Activated CD4-positive, alpha-beta T cell treated with anti-CD3 and anti-CD28 coated beads for 36 hours (primary cell): ENCODE data around the gene CCDC9B. TPM values are rescaled to one million over a fixed set of nuclear protein-coding genes. Genes with fewer than 3 reads are reported as not detected.

Experiments used
- ATAC-seq: fragments of 200-7000 bp; cut with Tn5 transposase; one replicate; pipeline ENCODE4 v1.10.0; 2021; ENCODE audit warnings: mild to moderate bottlenecking, moderate library complexity
- CTCF ChIA-PET: fragments of 350-600 bp; sonication (Branson Sonifier 250); formaldehyde crosslinking; loops from one replicate; lab custom pipeline; 2021; ENCODE audit warnings: antibody characterized with exemption; lab: Charles Lee
- POLR2A ChIA-PET: fragments of 350-600 bp; sonication (Branson Sonifier 250); formaldehyde crosslinking; loops from one replicate; lab custom pipeline; 2021; ENCODE audit warnings: antibody characterized with exemption, inconsistent platforms; lab: Charles Lee
- DNase-seq: peaks from one replicate; pipeline ENCODE4 v3.0.0-alpha.2; 2020
- H3K27ac Mint-ChIP-seq: one replicate; pipeline ENCODE4 v1.8.0; 2021; ENCODE audit warnings: mixed read lengths
- H3K27me3 Mint-ChIP-seq: one replicate; pipeline ENCODE4 v1.8.0; 2021; ENCODE audit warnings: mixed read lengths
- H3K36me3 Mint-ChIP-seq: one replicate; pipeline ENCODE4 v1.8.0; 2021; ENCODE audit warnings: low read depth, mixed read lengths
- H3K4me1 Mint-ChIP-seq: one replicate; pipeline ENCODE4 v1.8.0; 2021; ENCODE audit warnings: mixed read lengths
- H3K4me3 Mint-ChIP-seq: one replicate; pipeline ENCODE4 v1.8.0; 2021; ENCODE audit warnings: mild to moderate bottlenecking, moderate library complexity, mixed read lengths
- H3K9me3 Mint-ChIP-seq: one replicate; pipeline ENCODE4 v1.8.0; 2021; ENCODE audit warnings: low read depth, mixed read lengths
- intact Hi-C, 2 experiments: fragments of 100-400 bp; cut with DNase I in 1 of 2; cut with micrococcal nuclease in 1 of 2; formaldehyde crosslinking; loops; one replicate each; pipeline versions ENCODE4 v1.14.2 to v1.15.1; 2022 to 2024; cut with DNase I, micrococcal nuclease
- total RNA-seq, 2 experiments: library from RNA; stranded (reverse); gene quantifications; one replicate each; pipeline ENCODE4 v1.2.3, GENCODE V29; 2021

CCDC9B gene
- total RNA-seq: under 1 TPM; 0.65 to 0.98 TPM

DNA sequence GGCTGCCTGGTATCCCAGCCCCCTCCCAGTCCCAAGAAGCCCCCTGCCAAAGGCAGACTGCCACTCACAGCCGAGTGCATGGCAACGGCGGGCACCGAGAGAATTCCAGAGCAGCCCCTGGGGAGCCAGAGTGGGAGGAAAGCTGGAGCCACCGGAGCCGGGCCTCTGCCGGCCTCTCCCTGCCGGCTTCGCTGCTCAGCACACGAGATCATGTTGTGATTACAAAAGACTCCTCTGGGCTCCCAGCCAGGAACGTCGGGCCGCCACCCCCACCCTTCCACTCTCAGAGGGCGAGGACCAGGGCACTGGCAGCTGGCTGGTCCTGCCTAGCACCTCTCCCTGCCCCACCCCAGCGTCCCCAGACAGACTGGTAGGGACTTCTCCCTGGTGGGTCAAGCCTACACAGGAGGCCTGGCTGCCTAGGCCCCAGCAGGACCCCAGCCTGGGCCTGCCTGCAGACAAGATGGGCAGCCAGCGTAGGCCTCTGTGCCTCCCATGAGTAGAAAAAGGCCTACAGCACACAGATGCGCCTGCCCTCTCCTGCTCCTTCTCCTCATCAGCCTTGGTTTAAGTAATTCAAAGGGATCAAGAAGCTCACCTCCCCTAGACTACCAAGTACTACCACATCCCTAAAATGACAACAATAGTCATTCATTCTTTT is at the start of gene CCDC9B:
TSS of gene CCDC9B (minus strand) at position 200 of the 661 bp plus-strand sequence. CDS start at position 80, 120 bp downstream.
- Mint-ChIP-seq H3K36me3 (no peaks in the 10 kb centered on the region), H3K4me1 (peaks cover 2% of the 10 kb centered on the region), H3K4me3 (no peak within 1 kb of the TSS), H3K27me3 (no peaks in the 10 kb centered on the region), H3K9me3 (no peaks in the 10 kb centered on the region), H3K27ac (no peak within 1 kb of the TSS)
- ATAC-seq: no peak
- ChIA-PET CTCF (interaction anchor here (0.6 to 11.4 kb wide), 11 partner anchors 13 to 179 kb away, joined by 3 to 151 read pairs (median 12); partner anchors contain the start of genes INAFM2 and PLCB2), POLR2A (interaction anchor here (0.6 kb wide), 1 partner anchor 14 kb away, joined by 3 read pairs; no protein-coding TSS in a partner anchor)
- DNase-seq: no peak
- intact Hi-C loops: loop anchor here in 1 of 2 experiments (5.0 kb wide), 1 partner anchor 166 kb away; no protein-coding TSS in a partner anchor

DNA sequence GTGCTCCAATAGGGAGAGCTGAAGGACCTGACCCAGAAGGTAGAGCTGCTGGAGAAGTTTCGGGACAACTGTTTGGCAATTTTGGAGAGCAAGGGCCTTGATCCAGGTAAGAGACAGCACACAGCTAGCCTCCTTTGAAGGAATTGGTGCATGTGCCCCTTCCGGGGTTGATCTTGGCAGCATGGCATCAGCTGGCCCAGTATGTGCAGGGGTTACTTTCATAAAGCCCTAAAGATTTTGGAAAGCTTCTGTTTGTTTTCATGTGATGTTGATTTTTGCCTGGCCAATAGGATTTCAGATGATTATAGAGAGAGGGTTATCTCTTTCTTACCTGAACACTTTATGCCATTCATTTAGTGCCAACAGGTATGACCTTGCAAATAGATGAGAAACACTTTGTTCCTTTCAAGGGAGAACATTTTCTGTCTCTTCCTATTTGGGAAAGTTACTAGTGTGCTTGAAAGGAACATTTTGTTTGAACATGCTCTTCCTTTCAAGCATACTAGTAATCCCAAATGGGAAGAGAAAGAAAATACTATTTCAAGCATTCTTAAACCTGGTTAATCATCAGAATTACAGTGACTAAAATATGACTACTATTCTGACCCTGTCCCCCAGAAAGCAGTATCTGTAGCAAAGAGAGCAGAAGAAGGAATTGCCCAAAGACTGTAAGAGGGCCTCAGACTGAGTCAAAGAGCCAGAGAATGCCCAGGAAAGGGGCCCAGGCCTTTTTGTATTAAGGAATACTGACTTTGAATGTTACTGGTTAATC is 49.3 kb upstream of the CCDC9B start:
- intact Hi-C loops: no loop called here
- ChIA-PET CTCF (interaction anchor here (0.6 to 1.1 kb wide), 3 partner anchors 12 to 22 kb away, joined by 3 read pairs; no protein-coding TSS in a partner anchor), POLR2A (interaction anchor here (0.5 kb wide), 1 partner anchor 61 kb away, joined by 7 read pairs; no protein-coding TSS in a partner anchor)
- no peak for DNase-seq
- no peak for ATAC-seq
- Mint-ChIP-seq H3K9me3 (no peaks in the 10 kb centered on the region), H3K4me1 (peaks cover 4% of the 10 kb centered on the region), H3K4me3 (no peak overlapping the region), H3K36me3 (peaks cover 65% of the 10 kb centered on the region), H3K27me3 (no peaks in the 10 kb centered on the region), H3K27ac (no peak overlapping the region)

DNA sequence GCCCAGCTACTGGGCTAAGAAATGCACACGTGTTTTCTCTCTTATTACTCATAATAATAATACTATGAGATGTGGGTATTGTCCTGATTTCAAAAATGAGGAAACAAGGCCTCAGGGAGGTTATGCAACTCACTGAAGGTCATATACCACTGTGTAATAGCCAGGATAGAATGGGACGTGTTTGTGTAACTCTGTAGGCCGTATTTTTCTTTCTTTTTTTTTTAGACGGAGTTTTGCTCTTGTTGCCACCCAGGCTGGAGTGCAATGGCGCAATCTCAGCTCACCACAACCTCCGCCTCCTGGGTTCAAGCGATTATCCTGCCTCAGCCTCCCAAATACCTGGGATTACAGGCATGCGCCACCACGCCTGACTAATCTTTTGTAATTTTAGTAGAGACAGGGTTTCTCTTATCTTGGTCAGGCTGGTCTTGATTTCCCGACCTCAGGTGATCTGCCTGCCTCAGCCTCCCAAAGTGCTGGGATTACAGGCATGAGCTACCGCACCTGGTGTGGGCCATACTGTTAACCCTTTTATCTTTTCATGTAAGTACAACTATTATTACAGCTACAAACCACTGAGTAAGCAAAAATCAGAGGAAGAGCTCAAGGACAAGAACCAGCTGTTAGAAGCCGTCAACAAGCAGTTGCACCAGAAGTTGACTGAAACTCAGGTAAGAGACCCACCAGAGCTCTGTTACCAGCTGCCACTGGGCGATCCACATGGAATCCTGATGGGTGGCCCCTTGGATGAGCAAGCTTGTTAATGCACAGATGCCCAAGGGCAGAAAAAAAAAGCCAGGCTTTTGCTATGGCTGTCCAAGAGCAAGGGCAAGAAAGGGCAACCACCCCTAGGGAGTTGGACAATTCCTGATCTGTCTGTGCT is 48.4 kb upstream of the CCDC9B start:
- Mint-ChIP-seq H3K27ac (no peak overlapping the region), H3K36me3 (peaks cover 68% of the 10 kb centered on the region), H3K4me3 (no peak overlapping the region), H3K9me3 (no peaks in the 10 kb centered on the region), H3K4me1 (peaks cover 10% of the 10 kb centered on the region), H3K27me3 (no peaks in the 10 kb centered on the region)
- intact Hi-C loops: no loop called here
- ChIA-PET POLR2A (interaction anchor here (0.5 kb wide), 1 partner anchor 62 kb away, joined by 7 read pairs; no protein-coding TSS in a partner anchor), CTCF (interaction anchor here (0.6 to 1.1 kb wide), 4 partner anchors 13 to 31 kb away, joined by 3 read pairs; no protein-coding TSS in a partner anchor)
- DNase-seq: no peak
- no peak for ATAC-seq

DNA sequence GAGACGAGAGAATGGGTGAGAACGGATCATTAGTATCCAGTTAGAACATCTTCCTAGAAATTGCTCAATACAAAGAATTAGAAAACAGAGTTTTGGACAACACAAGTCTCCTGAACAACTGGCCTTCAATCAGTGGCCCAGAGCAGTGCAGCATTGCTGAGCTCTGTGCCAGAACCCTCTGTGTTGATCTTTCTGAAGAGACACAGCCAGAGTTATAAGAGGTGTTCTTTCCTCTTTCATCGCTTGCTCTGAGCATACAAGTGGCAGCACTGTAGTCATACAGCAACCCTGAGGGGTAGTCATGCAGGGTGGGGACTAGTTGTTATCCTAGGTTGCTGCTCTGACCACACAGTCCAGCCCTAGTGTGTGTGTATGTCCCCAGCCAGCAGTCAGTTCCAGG is 45.7 kb upstream of the CCDC9B start:
- intact Hi-C loops: no loop called here
- Mint-ChIP-seq H3K4me3 (no peak overlapping the region), H3K4me1 (peaks cover 22% of the 10 kb centered on the region), H3K27ac (no peak overlapping the region), H3K27me3 (no peaks in the 10 kb centered on the region), H3K36me3 (peaks cover 58% of the 10 kb centered on the region), H3K9me3 (no peaks in the 10 kb centered on the region)
- CTCF ChIA-PET: interaction anchor here (1.1 to 2.1 kb wide), 5 partner anchors 12 to 66 kb away, joined by 3 to 6 read pairs (median 5); no protein-coding TSS in a partner anchor
- POLR2A ChIA-PET: interaction anchor here (0.7 kb wide), 1 partner anchor 12 kb away, joined by 3 read pairs; no protein-coding TSS in a partner anchor
- DNase-seq (no peak), ATAC-seq (no peak)

DNA sequence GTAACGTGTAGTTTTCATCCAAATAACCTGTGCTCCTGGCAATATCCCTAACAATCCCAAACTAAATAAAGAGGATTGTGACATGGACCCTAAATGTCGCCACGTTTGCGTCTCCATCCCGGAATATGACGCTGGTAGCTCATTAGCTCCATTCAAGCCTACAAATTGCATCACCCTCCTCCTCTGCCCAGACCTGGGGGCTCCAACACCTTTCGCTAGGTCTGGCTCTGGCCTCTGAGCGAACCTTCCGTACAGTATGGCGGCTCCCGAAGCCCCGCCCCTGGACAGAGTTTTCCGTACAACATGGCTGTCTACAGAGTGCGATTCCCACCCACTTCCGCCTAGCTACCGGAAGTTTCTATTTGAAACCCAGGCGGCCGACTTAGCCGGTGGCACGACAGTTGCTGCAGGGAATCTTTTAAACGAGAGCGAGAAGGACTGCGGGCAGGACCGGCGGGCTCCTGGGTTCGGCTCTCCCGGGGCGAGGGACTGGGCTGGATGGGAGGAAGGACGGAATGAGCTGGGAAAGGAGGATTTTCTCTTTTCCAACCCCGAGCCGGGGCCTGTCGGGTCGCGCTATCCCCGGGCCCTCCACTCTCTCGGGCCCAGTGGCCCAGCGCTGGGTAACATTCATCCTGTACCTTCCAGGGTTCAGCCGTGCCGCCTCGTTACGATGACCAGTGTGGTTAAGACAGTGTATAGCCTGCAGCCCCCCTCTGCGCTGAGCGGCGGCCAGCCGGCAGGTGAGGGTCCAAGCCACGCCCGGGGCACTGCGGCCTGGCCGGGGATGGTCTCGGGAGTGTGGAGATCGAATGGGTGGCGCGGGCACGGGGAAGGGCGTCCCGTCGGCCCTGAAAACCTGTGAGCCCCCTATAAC is 42.1 kb upstream of the CCDC9B start, which contains the start of gene KNSTRN:
TSS of gene KNSTRN (plus strand) at position 142 of the 877 bp plus-strand sequence. CDS start at position 257, 115 bp downstream.
- Mint-ChIP-seq H3K36me3 (peaks cover 36% of the 10 kb centered on the region), H3K27ac (peak within 1 kb of the TSS; percentile 78), H3K4me1 (peaks cover 22% of the 10 kb centered on the region), H3K9me3 (no peaks in the 10 kb centered on the region), H3K27me3 (no peaks in the 10 kb centered on the region), H3K4me3 (peak within 1 kb of the TSS; percentile 93)
- peak; percentile 100 for ATAC-seq
- DNase-seq: peak; percentile 97
- intact Hi-C loops: loop anchor here (1.0 to 5.0 kb wide), 10 partner anchors 15 to 1019 kb away; partner anchors contain the start of genes BAHD1 (in 1 of the 2), BUB1B (in 1 of the 2), DISP2 (in 1 of the 2) and DNAJC17 (in 1 of the 2)
- CTCF ChIA-PET: interaction anchor here (0.5 to 2.5 kb wide), 19 partner anchors 8 to 467 kb away, joined by 3 to 18 read pairs (median 4); partner anchors contain the start of genes INAFM2 and PLCB2
- POLR2A ChIA-PET: interaction anchor here (0.6 to 1.0 kb wide), 5 partner anchors 12 to 440 kb away, joined by 3 to 7 read pairs (median 3); no protein-coding TSS in a partner anchor

DNA sequence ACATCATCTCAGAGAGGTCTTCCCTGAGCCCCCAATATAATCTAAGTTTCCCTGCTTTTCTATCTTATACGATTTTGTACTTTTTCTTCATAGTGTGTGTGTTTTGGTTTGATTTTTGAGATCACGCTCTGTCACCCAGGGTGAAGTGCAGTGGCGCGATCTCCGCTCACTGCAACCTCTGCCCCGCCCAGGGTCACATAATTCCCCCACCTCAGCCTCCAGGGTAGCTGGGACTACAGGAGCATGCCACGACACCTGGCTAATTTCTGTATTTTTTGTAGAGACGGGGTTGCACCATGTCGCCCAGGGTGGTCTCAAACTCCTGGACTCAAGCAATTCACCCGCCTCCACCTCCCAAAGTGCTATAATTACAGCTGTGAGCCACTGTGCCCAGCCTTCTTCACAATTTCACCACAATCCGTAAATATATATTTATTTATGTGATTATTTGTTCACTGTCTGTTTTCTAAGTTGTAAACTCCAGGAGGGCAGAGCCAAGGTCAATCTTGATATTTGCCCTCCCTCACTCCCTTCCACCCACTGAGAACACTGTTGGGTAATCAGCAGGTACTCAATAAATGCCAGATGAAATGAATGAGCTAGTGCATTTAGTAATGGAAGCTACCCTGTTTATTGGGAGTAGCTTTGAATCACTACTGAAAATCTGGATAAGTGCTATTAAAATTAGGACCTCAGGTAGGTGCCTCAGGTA is 41.2 kb upstream of the CCDC9B start:
- Mint-ChIP-seq H3K27ac (no peak overlapping the region), H3K9me3 (no peaks in the 10 kb centered on the region), H3K4me3 (no peak overlapping the region), H3K4me1 (peaks cover 22% of the 10 kb centered on the region), H3K27me3 (no peaks in the 10 kb centered on the region), H3K36me3 (peaks cover 28% of the 10 kb centered on the region)
- intact Hi-C loops: loop anchor here (1.0 to 5.0 kb wide), 10 partner anchors 14 to 1020 kb away; partner anchors contain the start of genes BAHD1 (in 1 of the 2), BUB1B (in 1 of the 2), DISP2 (in 1 of the 2) and DNAJC17 (in 1 of the 2)
- DNase-seq (no peak), ATAC-seq (no peak)
- POLR2A ChIA-PET: interaction anchor here (0.6 to 1.0 kb wide), 5 partner anchors 13 to 441 kb away, joined by 3 to 7 read pairs (median 3); no protein-coding TSS in a partner anchor
- CTCF ChIA-PET: interaction anchor here (0.7 to 2.5 kb wide), 13 partner anchors 9 to 182 kb away, joined by 3 to 18 read pairs (median 4); partner anchors contain the start of genes INAFM2 and PLCB2

DNA sequence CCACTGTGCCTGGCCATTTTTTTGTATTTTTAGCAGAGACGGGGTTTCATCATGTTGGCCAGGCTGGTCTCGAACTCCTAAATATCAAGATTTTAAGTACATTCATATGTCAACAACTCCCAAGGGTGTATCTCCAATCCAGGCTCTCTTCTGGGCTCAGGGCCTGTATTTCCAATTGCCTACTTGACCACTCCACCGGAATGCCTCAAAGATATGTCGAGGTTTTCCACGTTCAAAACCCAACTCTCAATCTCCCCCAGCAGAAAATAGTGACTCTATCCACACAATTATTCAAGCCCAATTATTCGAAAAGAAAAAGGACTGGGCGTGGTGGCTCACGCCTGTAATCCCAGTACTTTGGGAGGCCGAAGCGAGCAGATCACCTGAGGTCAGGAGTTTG is 39.9 kb upstream of the CCDC9B start:
- intact Hi-C loops: loop anchor here in 1 of 2 experiments (5.0 kb wide), 1 partner anchor 1022 kb away; the partner anchor contains the start of gene NDUFAF1
- ATAC-seq: no peak
- ChIA-PET POLR2A (no interaction called here), CTCF (interaction anchor here (1.5 to 2.5 kb wide), 2 partner anchors 11 to 13 kb away, joined by 3 to 18 read pairs; no protein-coding TSS in a partner anchor)
- Mint-ChIP-seq H3K27me3 (no peaks in the 10 kb centered on the region), H3K36me3 (peaks cover 17% of the 10 kb centered on the region), H3K9me3 (no peaks in the 10 kb centered on the region), H3K27ac (no peak overlapping the region), H3K4me3 (no peak overlapping the region), H3K4me1 (peaks cover 22% of the 10 kb centered on the region)
- no peak for DNase-seq

DNA sequence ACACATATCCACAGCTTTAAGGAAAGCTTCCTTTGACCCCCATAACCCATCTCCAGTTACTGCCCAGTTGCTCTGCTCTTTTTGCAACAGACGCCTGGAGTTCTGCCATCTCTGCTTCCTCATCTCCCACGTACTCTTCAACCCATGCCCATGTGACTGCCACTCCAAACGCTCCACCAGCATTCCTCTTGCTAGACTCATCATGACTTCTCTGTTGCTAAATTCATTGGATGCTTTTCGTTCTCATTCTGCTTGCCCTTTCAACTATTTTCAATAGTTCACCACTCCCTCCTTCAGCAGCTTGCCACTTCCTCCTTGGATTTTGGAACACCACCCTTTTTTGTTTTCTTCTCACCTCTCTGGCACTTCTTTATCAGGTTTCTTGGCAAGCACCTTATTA is 39.1 kb upstream of the CCDC9B start:
- intact Hi-C loops: loop anchor here in 1 of 2 experiments (5.0 kb wide), 1 partner anchor 1022 kb away; the partner anchor contains the start of gene NDUFAF1

DNA sequence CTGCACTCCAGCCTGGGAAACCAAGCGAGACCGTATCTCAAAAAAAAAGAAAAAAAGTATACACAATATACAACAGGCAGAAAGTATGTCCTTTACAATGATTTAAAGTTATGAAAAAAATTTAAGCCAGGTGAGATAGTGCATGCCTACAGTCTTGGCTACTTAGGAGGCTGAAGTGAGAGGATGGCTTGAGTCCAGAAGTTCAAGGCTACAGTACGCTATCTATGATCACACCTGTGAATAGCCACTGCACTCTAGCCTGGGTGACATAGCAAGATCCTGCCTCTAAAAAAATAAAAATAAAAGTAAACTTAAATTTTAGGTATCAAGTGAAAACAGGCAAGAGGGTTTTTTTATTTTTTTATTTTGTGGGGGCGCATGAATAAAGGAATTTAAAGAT is 38.6 kb upstream of the CCDC9B start:
- H3K36me3 Mint-ChIP-seq: peaks cover 7% of the 10 kb centered on the region
- H3K4me3 Mint-ChIP-seq: no peak overlapping the region
- no peak for ATAC-seq
- ChIA-PET POLR2A (no interaction called here), CTCF (interaction anchor here (0.7 to 1.5 kb wide), 2 partner anchors 10 to 104 kb away, joined by 3 read pairs; no protein-coding TSS in a partner anchor)
- H3K27me3 Mint-ChIP-seq: no peaks in the 10 kb centered on the region
- intact Hi-C loops: no loop called here
- no peak overlapping the region for H3K27ac Mint-ChIP-seq
- DNase-seq: no peak
- H3K9me3 Mint-ChIP-seq: no peaks in the 10 kb centered on the region
- peaks cover 14% of the 10 kb centered on the region for H3K4me1 Mint-ChIP-seq

More for the DNA sequence above, 39.1 kb upstream of the CCDC9B start:
- DNase-seq (no peak), ATAC-seq (no peak)
- Mint-ChIP-seq H3K27ac (no peak overlapping the region), H3K4me1 (peaks cover 18% of the 10 kb centered on the region), H3K9me3 (no peaks in the 10 kb centered on the region), H3K27me3 (no peaks in the 10 kb centered on the region), H3K36me3 (peaks cover 10% of the 10 kb centered on the region), H3K4me3 (no peak overlapping the region)
- POLR2A ChIA-PET: no interaction called here
- CTCF ChIA-PET: interaction anchor here (1.5 kb wide), 1 partner anchor 11 kb away, joined by 3 read pairs; no protein-coding TSS in a partner anchor
